ENCODE data around the gene AP4S1.

- no peak for TF ChIP-seq CTCF (IDR thresholded peaks at IDR 0.05)
- no peak for TF ChIP-seq EZH2phosphoT487 (IDR thresholded peaks at IDR 0.05)
- TF ChIP-seq EZH2 (IDR thresholded peaks at IDR 0.05) = no peak
Measured at GRCh38 chr14:31003284-31003683, 22.2 kb upstream of the AP4S1 start.
